ENCODE measurements around the gene H2AZ2.
"Not testable (repeated sequence)": the region's sequence is repeated elsewhere in the genome, so short reads cannot be mapped to it uniquely, and the experiment has no call there.

The H2AZ2 gene

GRCh38 chr7:44805950-44806349 lies 41.9 kb downstream of the H2AZ2 start:
- FAIRE-seq: no peak
- no peak for TF ChIP-seq CTCF (IDR thresholded peaks at IDR 0.05; ENCODE audit: insufficient read depth, missing control alignments)
- no peak for DNase-seq (ENCODE audit: insufficient read length, low spot score)

- not testable (repeated sequence) for FAIRE-seq; DNase-seq (ENCODE audit: insufficient read length, low spot score)
These were observed 43.9 kb downstream of the H2AZ2 start for GRCh38 chr7:44803828-44804519.

GRCh38 chr7:44802418-44803025 lies 45.4 kb downstream of the H2AZ2 start:
- FAIRE-seq: no peak

DNA sequence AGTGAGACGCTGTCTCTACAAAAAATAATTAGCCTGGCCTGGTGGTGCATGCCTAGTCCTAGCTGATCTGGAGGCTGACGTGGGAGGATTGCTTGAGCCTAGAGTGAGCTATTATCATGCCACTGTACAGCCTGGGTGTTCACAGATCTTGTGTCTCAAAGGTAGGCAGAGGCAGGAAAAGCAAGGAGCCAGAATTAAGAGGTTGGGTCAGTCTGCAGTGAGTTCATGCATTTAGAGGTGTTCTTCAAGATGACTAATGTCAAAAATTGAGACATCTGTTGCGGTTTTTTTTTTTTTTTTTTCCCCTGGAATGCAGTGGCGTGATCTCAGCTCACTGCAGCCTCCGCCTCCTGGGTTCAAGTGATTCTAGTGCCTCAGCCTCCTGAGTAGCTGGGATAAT lies 46.0 kb downstream of the H2AZ2 start:
- no peak for TF ChIP-seq CTCF (IDR thresholded peaks at IDR 0.05; ENCODE audit: insufficient read depth, missing control alignments)
- DNase-seq (ENCODE audit: insufficient read length, low spot score): no peak

More at GRCh38 chr7:44802418-44803025, 45.4 kb downstream of the H2AZ2 start:
- DNase-seq (ENCODE audit: insufficient read length, low spot score): no peak
- no peak for TF ChIP-seq CTCF (IDR thresholded peaks at IDR 0.05; ENCODE audit: insufficient read depth, missing control alignments)

DNA sequence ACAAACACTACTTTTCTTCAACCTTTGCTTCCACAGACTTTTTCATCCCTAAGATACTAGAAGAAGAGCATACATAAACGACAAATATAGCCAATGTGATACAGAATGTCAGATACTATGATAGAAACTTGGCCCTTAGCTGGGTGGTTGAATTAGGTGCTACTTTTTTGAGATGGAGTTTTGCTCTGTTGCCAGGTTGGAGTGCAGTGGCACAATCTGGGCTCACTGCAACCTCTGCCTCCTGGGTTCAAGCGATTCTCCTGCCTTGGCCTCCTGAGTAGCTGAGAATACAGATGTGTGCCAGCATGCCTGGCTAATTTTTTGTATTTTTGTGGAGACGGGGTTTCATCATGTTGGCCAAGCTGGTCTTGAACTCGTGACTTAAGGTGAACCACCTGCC lies 47.9 kb downstream of the H2AZ2 start:
- TF ChIP-seq CTCF (IDR thresholded peaks at IDR 0.05; ENCODE audit: insufficient read depth, missing control alignments): no peak
- FAIRE-seq (no peak), DNase-seq (ENCODE audit: insufficient read length, low spot score) (no peak)

More for the DNA sequence above, 46.0 kb downstream of the H2AZ2 start:
- no peak for FAIRE-seq

GRCh38 chr7:44798649-44799305 lies 49.1 kb downstream of the H2AZ2 start:
- DNase-seq (ENCODE audit: insufficient read length, low spot score) (no peak), FAIRE-seq (no peak)
- TF ChIP-seq CTCF (IDR thresholded peaks at IDR 0.05; ENCODE audit: insufficient read depth, missing control alignments): no peak

GRCh38 chr7:44797329-44798258 lies 50.3 kb downstream of the H2AZ2 start:
- peak; percentile 45 for TF ChIP-seq CTCF (IDR thresholded peaks at IDR 0.05; ENCODE audit: insufficient read depth, missing control alignments)
- FAIRE-seq: no peak
- DNase-seq (ENCODE audit: insufficient read length, low spot score): peak; percentile 38

Data from D721Med (cell line).